Endothelial cell of umbilical vein (primary cell): Measurements from ENCODE around the gene NUDT14. TPM values are rescaled to one million over a fixed set of nuclear protein-coding genes. Genes with fewer than 3 reads are reported as not detected.
A peak's percentile ranks its signal among the peaks of the same experiment; 100 is the strongest.

Source experiments
- BruUV-seq: library from RNA; stranded (reverse); fragments of 400-500 nt; replicated peaks from 2 replicates; lab custom pipeline; 2021; lab: Mats Ljungman, UMichigan
- CTCF ChIA-PET: fragments of 300-600, 350-600 bp; sonication (Branson Sonifier 250); formaldehyde crosslinking; loops from one replicate; lab custom pipeline; 2021; ENCODE audit warnings: antibody characterized with exemption, inconsistent platforms; lab: Charles Lee
- POLR2A ChIA-PET: fragments of 300-600, 350-600 bp; sonication (Branson Sonifier 250); formaldehyde crosslinking; loops from one replicate; lab custom pipeline; 2021; ENCODE audit warnings: antibody characterized with exemption, inconsistent platforms; lab: Charles Lee
- DNase-seq: peaks from one replicate; pipeline ENCODE4 v3.0.0-alpha.2; 2011; ENCODE audit warnings: low read depth, low spot score
- FAIRE-seq: peaks from 2 replicates; lab custom pipeline; 2011; peaks lifted over from hg19 to GRCh38; lab: Jason Lieb, UNC
- H2AFZ ChIP-seq: 2 replicates; pipeline ENCODE4 v1.6.0; 2012; ENCODE audit warnings: low read depth, low read length, control low read depth, inconsistent platforms
- H3K27ac ChIP-seq: 2 replicates; pipeline ENCODE4 v1.5.1; 2011; ENCODE audit warnings: low read depth, mild to moderate bottlenecking, control low read depth, low read length, moderate library complexity; ENCODE audit not compliant: insufficient read depth
- H3K27me3 ChIP-seq, 2 experiments: 2 replicates each; pipeline versions ENCODE4 v1.6.0 to v1.6.1; 2011; ENCODE audit warnings: low read length in 2 of 2, mixed read lengths in 1 of 2; ENCODE audit not compliant: control insufficient read depth in 2 of 2, insufficient read depth in 2 of 2
- H3K36me3 ChIP-seq, 2 experiments: 2 replicates in 1 of 2; 3 replicates in 1 of 2; pipeline ENCODE4 v1.5.1; 2011; ENCODE audit warnings: low read length in 2 of 2, mild to moderate bottlenecking in 1 of 2, moderate library complexity in 1 of 2; ENCODE audit not compliant: control insufficient read depth in 2 of 2, insufficient read depth in 2 of 2; ENCODE audit errors: extremely low read depth in 1 of 2
- H3K4me1 ChIP-seq: 3 replicates; pipeline ENCODE4 v1.5.1; 2011; ENCODE audit warnings: mild to moderate bottlenecking, low read length; ENCODE audit not compliant: control insufficient read depth, insufficient read depth; ENCODE audit errors: extremely low read depth
- H3K4me2 ChIP-seq: 2 replicates; pipeline ENCODE4 v1.6.1; 2011; ENCODE audit warnings: low read length, control low read depth, mixed read lengths; ENCODE audit not compliant: insufficient read depth
- H3K4me3 ChIP-seq, 3 experiments: fragments of 200-600 bp in 1 of 3; sonication (generic), shearing (Covaris generic) in 1 of 3; replicated peaks in 1 of 3; 2 replicates each; pipeline ENCODE4 v1.5.1; 2011 to 2016; ENCODE audit warnings: control low read depth in 3 of 3, low read length in 3 of 3, mild to moderate bottlenecking in 2 of 3, inconsistent platforms in 1 of 3, low read depth in 1 of 3, moderate library complexity in 1 of 3; ENCODE audit not compliant: insufficient read depth in 1 of 3
- H3K79me2 ChIP-seq: 2 replicates; pipeline ENCODE4 v1.6.0; 2012; ENCODE audit warnings: low read length, inconsistent platforms; ENCODE audit not compliant: control insufficient read depth, insufficient read depth
- H3K9ac ChIP-seq: replicated peaks from 2 replicates; pipeline ENCODE3; 2011; ENCODE audit warnings: low read length, control low read depth; ENCODE audit not compliant: insufficient read depth; ENCODE audit errors: extremely low read depth
- H3K9me1 ChIP-seq: replicated peaks from 3 replicates; pipeline ENCODE4 v1.6.0; 2011; ENCODE audit warnings: mild to moderate bottlenecking, low read length; ENCODE audit not compliant: control insufficient read depth, insufficient read depth; ENCODE audit errors: extremely low read depth
- H3K9me3 ChIP-seq: replicated peaks from 2 replicates; pipeline ENCODE4 v1.5.1; 2012; ENCODE audit warnings: low read length, inconsistent platforms; ENCODE audit not compliant: control insufficient read depth, insufficient read depth
- H4K20me1 ChIP-seq: replicated peaks from 2 replicates; pipeline ENCODE3; 2011; ENCODE audit warnings: mild to moderate bottlenecking, low read length; ENCODE audit not compliant: control insufficient read depth, insufficient read depth; ENCODE audit errors: extremely low read depth
- EZH2 ChIP-seq: IDR thresholded peaks from 2 replicates; pipeline ENCODE4 v1.6.1; 2012; ENCODE audit warnings: borderline replicate concordance, low read depth, mild to moderate bottlenecking, moderate library complexity, low read length, inconsistent platforms; ENCODE audit not compliant: severe bottlenecking
- FOS ChIP-seq: IDR thresholded peaks from 2 replicates; pipeline ENCODE4 v1.6.1; 2011; ENCODE audit warnings: mild to moderate bottlenecking, low read length, moderate library complexity, borderline replicate concordance; ENCODE audit not compliant: insufficient read depth
- GATA2 ChIP-seq: IDR thresholded peaks from 2 replicates; pipeline ENCODE4 v1.7.0; 2011; ENCODE audit warnings: low read depth, mild to moderate bottlenecking, moderate library complexity, mixed read lengths, low read length; ENCODE audit not compliant: insufficient read length, insufficient read depth
- JUN ChIP-seq: IDR thresholded peaks from 2 replicates; pipeline ENCODE4 v1.6.1; 2011; ENCODE audit warnings: borderline replicate concordance, low read depth; ENCODE audit not compliant: insufficient read length, insufficient read depth
- MAX ChIP-seq: IDR thresholded peaks from 2 replicates; pipeline ENCODE4 v1.6.1; 2011; ENCODE audit not compliant: insufficient read depth, insufficient read length
- MYC ChIP-seq: IDR thresholded peaks from one replicate; pipeline ENCODE4 v1.6.1; 2011; ENCODE audit warnings: mild to moderate bottlenecking, low read depth, low read length
- POLR2A ChIP-seq: IDR thresholded peaks from 2 replicates; pipeline ENCODE4 v1.6.1; 2012; ENCODE audit warnings: low read depth, mild to moderate bottlenecking, control low read depth, low read length
- POLR2AphosphoS5 ChIP-seq: IDR thresholded peaks from 2 replicates; pipeline ENCODE4 v1.6.1; 2012; ENCODE audit warnings: low read depth, mild to moderate bottlenecking, control low read depth, low read length, moderate library complexity; ENCODE audit not compliant: insufficient read depth
- dilution Hi-C: fragments of 300-500 bp; cut with MboI; formaldehyde crosslinking; loops from one replicate; pipeline ENCODE4 v1.15.0; 2019; ENCODE audit warnings: low sequenced_read_pairs; ENCODE audit not compliant: extremely low pct_ligation_motif_present
- intact Hi-C: fragments of 100-400 bp; cut with micrococcal nuclease; formaldehyde crosslinking; loops from one replicate; pipeline ENCODE4 v1.10.0; 2022
- polyA plus RNA-seq, 4 experiments: library from polyadenylated mRNA; depleted of rRNA in 3 of 4; stranded (reverse) in 3 of 4; unstranded in 1 of 4; fragments of >200 nt; gene quantifications; 2 replicates each; pipeline versions ENCODE4 v1.2.1 to v1.2.3, GENCODE V29; 2011 to 2012; ENCODE audit warnings: missing spikeins in 1 of 4
- total RNA-seq: library from RNA; stranded (reverse); gene quantifications from 2 replicates; pipeline ENCODE4 v1.2.3, GENCODE V29; 2021
- TF ChIP-seq, protein P1 (sequence below), 2 donors: IDR thresholded peaks; 1 replicate in 1 of 2; 2 replicates in 1 of 2; pipeline ENCODE4 v1.5.1; 2011; ENCODE audit warnings: low read length in 2 of 2, mild to moderate bottlenecking in 2 of 2, moderate library complexity in 2 of 2, control low read depth in 1 of 2, inconsistent platforms in 1 of 2, low read depth in 1 of 2; ENCODE audit not compliant: insufficient read depth in 1 of 2; ENCODE audit errors: extremely low read depth in 1 of 2

NUDT14 gene
- total and polyA plus RNA-seq, 2 donors (not counting 3 experiments of a cell fraction or from before 2014, with no cell fraction given), result 97.7 to 103 TPM

DNA sequence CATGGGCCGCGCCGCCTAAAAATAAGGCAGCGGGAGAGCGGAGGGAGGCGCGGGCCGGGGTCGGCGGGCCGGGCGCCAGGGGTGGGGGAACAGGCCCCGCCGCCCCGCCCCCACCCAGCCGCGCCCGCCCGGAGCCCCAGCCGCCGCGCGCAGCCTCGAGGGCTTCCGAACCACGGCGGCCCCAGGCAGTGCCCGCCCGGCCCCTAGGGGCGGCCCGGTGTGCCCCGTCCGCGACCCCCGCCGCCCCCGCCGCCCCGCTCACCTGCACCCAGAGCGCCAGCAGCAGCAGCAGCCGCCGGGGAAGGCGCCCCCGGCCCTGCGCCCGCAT lies 13.1 kb downstream of the NUDT14 start:
- DNase-seq (no peak), FAIRE-seq (no peak)
- ChIA-PET POLR2A (interaction anchor here (0.9 kb wide), 1 partner anchor 31 kb away, joined by 3 read pairs; no protein-coding TSS in a partner anchor), CTCF (interaction anchor here (0.7 to 6.4 kb wide), 14 partner anchors 8 to 183 kb away, joined by 3 to 94 read pairs (median 6); partner anchors contain the start of genes BTBD6, NUDT14 and PACS2)
- BruUV-seq, result no TSS peak
- peak overlapping the region in 2 of 3 experiments; percentile 60 to 71 for H3K4me3 ChIP-seq
- TF ChIP-seq, protein P1, sequence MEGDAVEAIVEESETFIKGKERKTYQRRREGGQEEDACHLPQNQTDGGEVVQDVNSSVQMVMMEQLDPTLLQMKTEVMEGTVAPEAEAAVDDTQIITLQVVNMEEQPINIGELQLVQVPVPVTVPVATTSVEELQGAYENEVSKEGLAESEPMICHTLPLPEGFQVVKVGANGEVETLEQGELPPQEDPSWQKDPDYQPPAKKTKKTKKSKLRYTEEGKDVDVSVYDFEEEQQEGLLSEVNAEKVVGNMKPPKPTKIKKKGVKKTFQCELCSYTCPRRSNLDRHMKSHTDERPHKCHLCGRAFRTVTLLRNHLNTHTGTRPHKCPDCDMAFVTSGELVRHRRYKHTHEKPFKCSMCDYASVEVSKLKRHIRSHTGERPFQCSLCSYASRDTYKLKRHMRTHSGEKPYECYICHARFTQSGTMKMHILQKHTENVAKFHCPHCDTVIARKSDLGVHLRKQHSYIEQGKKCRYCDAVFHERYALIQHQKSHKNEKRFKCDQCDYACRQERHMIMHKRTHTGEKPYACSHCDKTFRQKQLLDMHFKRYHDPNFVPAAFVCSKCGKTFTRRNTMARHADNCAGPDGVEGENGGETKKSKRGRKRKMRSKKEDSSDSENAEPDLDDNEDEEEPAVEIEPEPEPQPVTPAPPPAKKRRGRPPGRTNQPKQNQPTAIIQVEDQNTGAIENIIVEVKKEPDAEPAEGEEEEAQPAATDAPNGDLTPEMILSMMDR (IDR thresholded peaks at IDR 0.05; ENCODE audit: extremely low read depth in 1 of 2, insufficient read depth in 1 of 2, low read depth in 1 of 2, low read length in 2 of 2), result no peak
- TF ChIP-seq MAX, result no peak
- TF ChIP-seq FOS, result no peak
- TF ChIP-seq EZH2, result no peak
- TF ChIP-seq MYC, result no peak
- TF ChIP-seq JUN, result no peak
- no peak for TF ChIP-seq POLR2AphosphoS5
- no peak for TF ChIP-seq POLR2A
- TF ChIP-seq GATA2, result no peak
- peak overlapping the region; percentile 41 for H3K9ac ChIP-seq
- no peaks in the 10 kb centered on the region for H3K27me3 ChIP-seq
- peaks cover 0 to 3% of the 10 kb centered on the region in 2 experiments for H3K36me3 ChIP-seq
- H3K79me2 ChIP-seq, result peaks cover 47% of the 10 kb centered on the region
- H4K20me1 ChIP-seq, result no peaks in the 10 kb centered on the region
- H3K4me2 ChIP-seq, result peak overlapping the region; percentile 31
- intact Hi-C loops, result loop anchor here (5.0 to 10.0 kb wide), 2 partner anchors 77 to 196 kb away; partner anchors contain the start of gene BTBD6
- H3K27ac ChIP-seq, result no peak overlapping the region
- no peak overlapping the region for H2AFZ ChIP-seq
- no peaks in the 10 kb centered on the region for H3K9me3 ChIP-seq
- no peaks in the 10 kb centered on the region for H3K9me1 ChIP-seq
- peaks cover 35% of the 10 kb centered on the region for H3K4me1 ChIP-seq
- dilution Hi-C loops, result no loop called here
